Sigmoid colon (tissue), 4 donors: ENCODE data around the gene SLC35B3.

Experiments used
- EP300 ChIP-seq, 4 donors: sonication (generic); formaldehyde crosslinking; IDR thresholded peaks; one replicate each; pipeline ENCODE4 v1.6.1; 2017; ENCODE audit warnings: antibody characterized with exemption in 4 of 4
- POLR2A ChIP-seq, 2 donors: fragments of 450-650 bp; IDR thresholded peaks; one replicate each; pipeline ENCODE4 v1.6.1; 2016; ENCODE audit warnings: antibody characterized with exemption in 2 of 2, mild to moderate bottlenecking in 2 of 2, moderate library complexity in 2 of 2
- TF ChIP-seq, protein P1 (sequence below), 4 experiments: fragments of 450-650 bp in 3 of 4; fragments of 200-600 bp in 1 of 4; IDR thresholded peaks; one replicate each; pipeline ENCODE4 v1.5.1; 2016 to 2019; ENCODE audit warnings: antibody characterized with exemption in 4 of 4, mild to moderate bottlenecking in 3 of 4, moderate library complexity in 2 of 4

DNA sequence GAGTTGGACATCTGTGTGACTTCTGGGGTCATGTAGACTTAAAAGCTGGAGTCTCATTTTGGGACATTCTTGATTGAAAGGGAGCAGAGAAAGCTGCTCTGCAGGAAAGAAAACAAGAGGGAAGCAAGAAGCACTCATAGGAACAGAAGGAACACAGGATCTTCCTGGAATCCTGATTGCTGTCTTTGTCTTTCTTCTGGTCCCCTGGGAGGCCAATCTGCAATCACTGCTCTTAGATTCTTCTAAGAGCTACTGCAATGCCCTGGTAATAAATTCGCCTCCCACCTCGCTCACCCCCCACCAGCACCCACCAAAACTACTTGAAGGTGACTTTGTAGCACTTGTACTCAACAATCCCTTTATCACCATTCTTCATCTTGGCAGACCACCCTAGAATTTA lies 51.8 kb downstream of the SLC35B3 start:
- TF ChIP-seq, protein P1, sequence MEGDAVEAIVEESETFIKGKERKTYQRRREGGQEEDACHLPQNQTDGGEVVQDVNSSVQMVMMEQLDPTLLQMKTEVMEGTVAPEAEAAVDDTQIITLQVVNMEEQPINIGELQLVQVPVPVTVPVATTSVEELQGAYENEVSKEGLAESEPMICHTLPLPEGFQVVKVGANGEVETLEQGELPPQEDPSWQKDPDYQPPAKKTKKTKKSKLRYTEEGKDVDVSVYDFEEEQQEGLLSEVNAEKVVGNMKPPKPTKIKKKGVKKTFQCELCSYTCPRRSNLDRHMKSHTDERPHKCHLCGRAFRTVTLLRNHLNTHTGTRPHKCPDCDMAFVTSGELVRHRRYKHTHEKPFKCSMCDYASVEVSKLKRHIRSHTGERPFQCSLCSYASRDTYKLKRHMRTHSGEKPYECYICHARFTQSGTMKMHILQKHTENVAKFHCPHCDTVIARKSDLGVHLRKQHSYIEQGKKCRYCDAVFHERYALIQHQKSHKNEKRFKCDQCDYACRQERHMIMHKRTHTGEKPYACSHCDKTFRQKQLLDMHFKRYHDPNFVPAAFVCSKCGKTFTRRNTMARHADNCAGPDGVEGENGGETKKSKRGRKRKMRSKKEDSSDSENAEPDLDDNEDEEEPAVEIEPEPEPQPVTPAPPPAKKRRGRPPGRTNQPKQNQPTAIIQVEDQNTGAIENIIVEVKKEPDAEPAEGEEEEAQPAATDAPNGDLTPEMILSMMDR (IDR thresholded peaks at IDR 0.05) = no peak
- no peak for TF ChIP-seq EP300 (IDR thresholded peaks at IDR 0.05)
- TF ChIP-seq POLR2A (IDR thresholded peaks at IDR 0.05) = no peak
